HS-27A (cell line): ENCODE measurements around the gene NUDT19.
"Not testable (repeated sequence)": the region's sequence is repeated elsewhere in the genome, so short reads cannot be mapped to it uniquely, and the experiment has no call there.

Experiments
- DNase-seq: peaks from one replicate; pipeline ENCODE4 v3.0.0-alpha.2; 2012; ENCODE audit warnings: low read depth, missing footprints

Gene NUDT19

DNA sequence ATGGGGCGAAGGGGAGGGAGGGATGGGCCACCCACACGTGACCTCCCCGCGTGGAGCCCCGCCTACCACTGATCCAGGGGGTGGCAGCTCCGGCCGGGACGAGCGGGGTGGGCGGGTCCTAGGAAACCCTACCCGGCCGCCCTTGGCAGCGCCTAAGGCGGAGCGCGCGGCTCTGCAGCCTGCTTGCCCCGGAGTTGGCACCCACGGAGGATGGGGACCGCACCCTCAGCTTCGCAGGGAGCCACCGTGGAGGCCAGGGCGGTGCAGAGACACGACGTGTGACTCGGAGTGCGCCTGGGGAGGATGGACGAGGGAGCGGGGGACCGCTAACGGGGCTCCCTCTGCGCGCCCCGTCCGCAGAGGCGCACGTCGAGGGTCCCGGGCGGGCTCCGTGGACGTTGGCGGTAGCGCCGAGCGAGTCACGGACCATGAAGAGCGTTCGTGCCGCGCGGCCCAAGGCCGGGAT, 15.9 kb upstream of the NUDT19 start, which contains the start of gene RGS9BP:
TSS of gene RGS9BP (plus strand) at position 129 of the 466 bp plus-strand sequence. CDS start 416 bp downstream, outside the sequence.
- DNase-seq = no peak

DNA sequence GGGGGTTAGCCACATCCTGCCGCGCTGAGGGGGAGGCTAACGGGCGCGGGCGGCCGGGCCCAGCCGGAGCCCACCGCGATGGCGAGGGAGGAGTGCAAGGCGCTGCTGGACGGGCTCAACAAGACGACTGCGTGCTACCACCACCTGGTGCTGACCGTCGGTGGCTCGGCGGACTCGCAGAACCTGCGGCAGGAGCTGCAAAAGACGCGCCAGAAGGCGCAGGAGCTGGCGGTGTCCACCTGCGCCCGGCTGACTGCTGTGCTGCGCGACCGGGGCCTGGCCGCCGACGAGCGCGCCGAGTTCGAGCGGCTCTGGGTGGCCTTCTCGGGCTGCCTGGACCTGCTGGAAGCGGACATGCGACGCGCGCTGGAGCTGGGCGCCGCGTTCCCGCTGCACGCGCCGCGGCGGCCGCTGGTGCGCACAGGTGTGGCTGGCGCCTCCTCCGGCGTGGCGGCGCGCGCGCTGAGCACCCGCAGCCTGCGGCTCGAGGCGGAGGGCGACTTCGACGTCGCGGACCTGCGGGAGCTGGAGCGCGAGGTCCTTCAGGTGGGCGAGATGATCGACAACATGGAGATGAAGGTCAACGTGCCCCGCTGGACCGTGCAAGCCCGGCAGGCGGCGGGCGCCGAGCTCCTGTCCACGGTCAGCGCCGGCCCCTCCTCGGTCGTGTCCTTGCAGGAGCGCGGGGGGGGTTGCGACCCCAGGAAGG, 15.3 kb upstream of the NUDT19 start:
- no peak for DNase-seq

DNA sequence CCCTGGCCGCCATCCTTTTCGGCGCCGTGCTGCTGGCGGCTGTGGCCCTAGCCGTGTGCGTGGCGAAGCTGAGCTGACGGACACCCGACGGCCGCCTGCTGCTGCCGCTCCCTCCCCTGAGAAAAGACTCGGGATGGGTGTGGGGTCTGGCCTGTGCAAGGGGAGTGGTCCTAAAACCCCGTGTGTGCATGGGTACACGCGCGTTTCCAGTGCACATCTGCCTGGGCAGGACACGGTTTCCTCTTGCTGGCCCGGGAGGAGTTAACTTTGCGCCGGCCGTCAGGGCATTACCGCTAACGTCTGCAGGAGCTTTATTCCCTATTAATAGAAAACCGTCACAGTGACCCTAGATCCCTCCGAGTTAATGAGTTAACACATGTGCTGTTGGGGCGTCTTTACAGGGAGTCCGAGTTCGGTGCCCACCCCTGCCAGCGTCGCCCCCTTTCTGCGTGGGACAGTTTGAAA, 14.7 kb upstream of the NUDT19 start:
- no peak for DNase-seq

DNA sequence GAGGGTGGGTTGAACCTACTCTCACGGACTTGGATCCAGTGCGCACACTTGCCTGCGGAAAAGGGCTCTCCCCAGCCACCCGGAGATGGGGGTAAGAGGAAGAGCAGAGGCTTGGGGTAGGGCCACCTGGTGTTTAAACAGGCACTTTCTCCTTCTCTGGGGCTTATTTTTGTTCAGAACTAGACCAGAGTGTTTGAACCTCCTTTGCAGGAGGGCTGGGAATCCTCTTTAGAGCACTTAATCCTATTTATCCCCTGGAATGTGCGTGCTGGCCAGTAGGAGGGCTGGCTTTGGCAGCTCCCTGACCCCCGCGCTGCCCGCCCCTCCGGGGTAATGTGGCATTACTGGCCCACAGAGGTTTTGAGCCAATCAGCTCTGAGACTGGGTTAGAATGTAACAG, 14.0 kb upstream of the NUDT19 start:
- DNase-seq = no peak

DNA sequence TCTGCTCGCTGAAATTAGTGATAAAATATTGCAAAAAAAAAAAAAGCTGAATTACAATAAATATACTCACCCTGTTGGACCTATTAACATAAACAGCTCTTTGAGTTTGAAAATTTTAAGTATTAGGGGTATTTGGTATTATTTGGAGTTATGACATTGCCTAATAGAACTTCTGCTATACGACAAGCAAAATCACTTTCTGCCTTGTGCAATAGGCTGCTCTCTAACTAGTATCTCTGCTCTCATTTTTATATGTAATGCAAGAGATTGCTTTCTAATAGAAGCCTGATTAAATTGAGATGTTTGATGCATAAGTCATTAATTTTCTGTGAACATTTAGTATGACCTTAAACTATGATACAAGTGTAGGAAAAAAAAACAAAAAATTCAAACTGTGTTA, 10.6 kb upstream of the NUDT19 start:
- no peak for DNase-seq

DNA sequence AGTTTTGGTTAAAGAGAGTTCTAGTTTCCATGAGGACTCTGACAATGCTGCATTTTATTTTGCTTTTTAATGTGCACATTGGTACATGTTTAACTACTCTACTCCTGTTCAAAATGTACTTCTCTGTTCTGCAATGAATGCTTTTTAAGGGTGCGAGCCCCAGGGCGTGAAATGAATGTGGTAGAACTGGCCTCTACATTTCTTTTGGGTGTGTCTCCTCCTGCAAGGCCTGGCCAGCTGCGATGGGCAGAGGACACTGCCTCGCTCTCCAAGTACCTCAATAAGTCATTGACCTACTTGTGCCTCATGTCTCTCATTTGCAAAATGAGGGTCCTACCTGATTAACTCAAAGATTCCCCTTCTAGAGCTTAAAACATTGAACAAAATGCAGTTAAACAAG, 9.3 kb upstream of the NUDT19 start:
- no peak for DNase-seq

DNA sequence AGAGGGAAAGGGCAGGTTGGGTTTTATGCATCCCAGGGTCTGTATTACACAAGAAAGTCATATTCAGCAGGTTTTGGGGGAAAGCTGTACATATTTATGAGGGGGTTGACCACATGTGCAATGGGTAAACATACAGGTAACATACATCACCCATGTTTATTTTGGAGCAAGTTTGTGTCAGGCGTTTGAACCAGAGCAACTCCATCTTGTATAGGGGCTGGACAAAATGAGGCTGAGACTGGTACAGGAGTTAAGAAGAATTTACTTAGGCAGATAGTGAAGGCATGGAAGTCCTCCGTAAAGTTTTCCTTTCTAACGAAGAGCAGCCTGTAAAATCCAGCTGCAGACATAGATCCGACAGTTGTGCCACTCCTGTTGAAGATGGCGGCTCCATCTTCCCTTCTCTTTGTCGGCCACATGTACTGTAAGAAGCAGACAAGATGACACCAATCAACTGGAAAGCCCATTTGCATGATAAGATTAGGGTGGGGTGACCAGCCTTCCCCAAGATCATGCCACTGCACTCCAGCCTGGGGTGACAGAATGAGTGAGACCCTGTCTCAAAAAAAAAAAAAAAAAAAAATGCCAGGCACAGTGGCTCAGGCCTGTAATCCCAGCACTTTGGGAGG, 4.7 kb upstream of the NUDT19 start:
- no peak for DNase-seq

DNA sequence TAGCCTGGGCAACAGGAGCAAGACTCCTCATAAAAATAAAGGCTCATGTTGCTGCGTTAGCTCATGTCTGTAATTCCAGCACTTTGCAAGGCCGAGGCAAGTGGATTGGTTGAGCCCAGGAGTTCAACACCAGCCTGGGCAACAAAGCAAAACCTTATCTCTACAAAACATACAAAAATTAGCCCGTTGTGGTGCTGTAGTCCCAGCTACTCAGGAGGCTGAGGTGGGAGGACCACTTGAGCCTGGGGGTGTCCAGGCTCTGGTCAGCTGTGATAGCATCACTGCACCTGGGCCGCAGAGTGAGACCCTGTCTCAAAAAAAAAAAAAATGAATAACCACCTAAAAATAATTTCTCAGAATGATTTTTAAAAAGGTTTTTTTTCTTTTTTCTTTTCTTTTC, 3.9 kb upstream of the NUDT19 start:
- no peak for DNase-seq

DNA sequence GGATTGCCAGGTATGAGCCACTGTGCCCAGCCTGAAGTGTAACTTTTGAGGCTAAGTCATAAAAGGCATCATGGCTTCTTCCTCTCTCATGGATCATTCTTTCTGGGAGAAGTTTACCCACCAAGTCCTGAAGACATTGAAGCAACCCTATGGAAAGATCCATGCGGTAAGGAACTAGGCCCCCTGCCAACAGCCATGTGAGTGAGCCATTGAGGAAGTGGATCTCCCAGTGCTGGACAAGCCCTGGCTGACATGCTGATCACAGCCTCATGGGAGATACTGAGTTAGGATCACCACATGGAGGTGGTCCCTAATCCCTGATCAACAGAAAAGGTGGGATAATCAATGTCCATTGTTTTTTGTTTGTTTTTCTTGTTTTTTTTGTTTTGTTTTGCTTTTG, 3.3 kb upstream of the NUDT19 start:
- no peak for DNase-seq

DNA sequence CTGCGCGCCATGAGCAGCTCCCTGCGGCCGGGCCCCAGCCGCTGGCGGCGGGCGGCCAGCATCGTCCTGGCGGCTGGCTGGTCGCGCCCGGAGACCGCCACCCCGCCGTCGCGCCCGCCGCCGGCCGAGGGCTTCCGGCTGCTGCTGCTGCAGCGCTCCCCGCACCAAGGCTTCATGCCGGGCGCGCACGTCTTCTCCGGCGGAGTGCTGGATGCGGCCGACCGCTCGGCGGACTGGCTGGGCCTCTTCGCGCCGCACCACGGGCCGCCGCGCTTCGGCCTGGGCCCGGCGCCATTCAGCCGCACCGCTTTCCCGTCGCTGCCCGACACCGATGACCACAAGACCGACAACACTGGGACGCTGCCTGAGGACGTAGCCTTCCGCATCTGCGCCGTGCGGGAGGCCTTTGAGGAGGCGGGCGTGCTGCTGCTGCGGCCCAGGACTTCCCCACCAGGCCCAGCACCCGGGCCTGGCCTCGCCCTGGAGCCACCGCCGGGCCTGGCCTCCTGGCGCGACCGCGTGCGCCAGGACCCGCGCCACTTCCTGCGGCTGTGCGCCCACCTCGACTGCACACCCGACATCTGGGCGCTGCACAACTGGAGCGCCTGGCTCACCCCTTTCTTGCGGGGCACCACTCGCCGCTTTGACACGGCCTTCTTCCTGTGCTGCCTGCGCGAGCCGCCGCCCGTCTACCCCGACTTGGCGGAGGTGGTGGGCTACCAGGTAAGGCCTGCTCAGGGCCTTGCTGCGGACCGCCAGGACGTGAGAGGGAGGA, 518 bp downstream of the NUDT19 start:
- DNase-seq = no peak

DNA sequence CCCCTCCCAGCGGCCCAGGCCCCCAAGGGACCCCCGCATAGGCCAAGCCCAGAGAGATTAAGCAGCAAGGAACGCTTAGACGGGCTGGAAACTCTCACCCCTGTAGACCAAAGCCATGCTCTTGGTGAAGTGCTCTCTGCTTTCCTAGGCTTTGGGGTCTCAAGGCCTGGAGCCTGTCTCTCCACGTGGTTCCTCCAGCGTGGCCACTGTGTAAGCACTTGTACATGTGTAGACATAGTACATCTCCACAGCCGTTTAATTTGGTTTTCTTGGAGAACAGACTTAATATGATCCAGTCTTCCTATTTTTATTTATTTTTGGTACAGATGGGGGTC, 1.1 kb downstream of the NUDT19 start:
- no peak for DNase-seq

DNA sequence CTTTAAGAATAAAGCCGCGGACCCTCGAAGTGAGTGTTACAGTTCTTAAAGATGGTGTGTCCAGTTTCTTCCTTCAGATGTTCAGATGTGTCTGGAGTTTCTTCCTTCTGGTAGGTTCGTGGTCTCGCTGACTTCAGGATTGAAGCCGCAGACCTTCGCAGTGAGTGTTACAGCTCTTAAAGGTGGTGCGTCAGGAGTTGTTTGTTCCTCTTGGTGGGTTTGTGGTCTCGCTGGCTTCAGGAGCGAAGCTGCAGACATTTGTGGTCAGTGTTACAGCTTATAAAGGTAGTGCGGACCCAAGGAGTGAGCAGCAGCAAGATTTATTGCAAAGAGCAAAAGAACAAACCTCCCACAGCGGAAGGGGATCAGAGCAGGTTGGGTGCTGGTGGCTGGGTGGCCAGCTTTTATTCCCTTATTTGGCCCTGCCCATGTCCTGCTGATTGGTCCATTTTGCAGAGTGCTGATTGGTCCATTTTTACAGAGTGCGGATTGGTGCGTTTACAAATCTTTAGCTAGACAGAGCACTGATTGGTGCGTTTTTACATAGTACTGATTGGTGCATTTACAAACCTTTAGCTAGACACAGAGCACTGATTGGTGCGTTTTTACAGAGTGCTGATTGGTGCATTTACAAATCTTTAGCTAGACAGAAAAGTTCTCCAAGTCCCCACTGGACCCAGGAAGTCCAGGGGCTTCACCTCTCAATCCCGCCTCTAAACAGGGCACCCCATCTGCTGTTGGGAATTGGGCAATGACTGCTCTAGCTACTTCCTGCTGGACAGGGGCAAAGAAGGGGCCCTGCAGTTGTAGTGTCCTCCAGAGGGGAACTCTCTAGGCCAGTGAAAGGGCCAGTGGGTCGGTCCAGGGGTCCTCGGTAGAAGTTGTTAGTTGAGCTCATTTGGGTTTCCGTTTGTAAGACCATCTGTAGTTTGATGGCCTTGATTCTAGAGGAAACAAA, 1.8 kb downstream of the NUDT19 start:
- not testable (repeated sequence) for DNase-seq

DNA sequence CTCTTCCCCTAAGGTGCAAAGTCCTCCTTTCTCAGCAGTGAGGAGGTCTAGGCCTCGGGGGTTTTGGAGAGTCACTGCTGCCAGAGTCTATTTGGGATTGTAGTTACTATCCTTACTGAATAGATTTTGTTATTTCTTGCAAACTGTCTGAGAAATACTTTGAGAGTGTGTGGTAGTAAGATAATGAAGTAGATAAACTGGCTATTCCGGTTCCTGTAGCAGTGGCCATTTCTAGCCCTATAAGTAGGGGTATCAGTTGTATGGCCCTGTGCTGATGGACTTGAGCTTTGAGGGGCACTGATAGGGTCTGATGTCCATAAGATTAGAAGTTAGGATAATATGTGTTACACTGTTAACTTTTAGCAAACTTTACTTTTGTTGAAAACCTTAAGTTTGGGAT, 2.7 kb downstream of the NUDT19 start:
- not testable (repeated sequence) for DNase-seq

DNA sequence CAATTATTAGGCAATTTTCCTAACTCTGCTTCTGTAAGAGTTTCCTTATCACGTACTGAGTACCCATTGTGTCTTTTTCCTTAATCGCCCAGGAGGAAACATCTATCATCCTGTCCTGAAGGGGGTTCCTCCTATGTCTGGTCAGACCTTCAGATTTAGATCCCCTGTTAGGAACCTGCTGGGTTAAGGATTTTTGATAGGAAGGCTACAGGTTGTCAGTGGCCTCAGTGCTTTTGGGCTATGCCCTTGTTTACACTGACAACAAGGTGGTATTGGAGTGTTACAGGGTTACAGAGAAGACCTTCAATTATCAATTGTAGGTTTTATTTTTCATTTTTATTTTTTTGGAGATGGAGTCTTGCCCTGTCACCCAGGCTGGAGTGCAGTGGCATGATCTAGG, 3.2 kb downstream of the NUDT19 start:
- not testable (repeated sequence) for DNase-seq

DNA sequence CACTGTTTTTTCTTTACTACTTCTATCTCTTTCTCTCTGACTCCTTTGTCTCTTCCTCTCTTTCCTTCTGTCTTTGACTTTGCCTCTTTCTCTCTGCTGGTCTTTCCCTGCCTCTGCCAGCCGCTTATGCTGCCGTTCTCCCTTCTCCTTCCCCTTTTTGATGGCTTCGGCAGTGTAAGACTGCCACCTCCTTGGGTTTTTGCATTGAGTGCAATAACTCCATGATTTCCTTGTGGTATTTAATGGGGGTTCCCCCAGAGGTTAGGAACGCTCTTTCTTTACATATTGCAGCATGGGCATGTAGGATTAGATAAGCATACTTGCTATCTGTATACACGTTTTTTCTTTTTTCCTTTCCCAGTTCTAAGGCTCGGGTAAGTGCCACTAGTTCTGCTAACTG, 3.9 kb downstream of the NUDT19 start:
- not testable (repeated sequence) for DNase-seq

DNA sequence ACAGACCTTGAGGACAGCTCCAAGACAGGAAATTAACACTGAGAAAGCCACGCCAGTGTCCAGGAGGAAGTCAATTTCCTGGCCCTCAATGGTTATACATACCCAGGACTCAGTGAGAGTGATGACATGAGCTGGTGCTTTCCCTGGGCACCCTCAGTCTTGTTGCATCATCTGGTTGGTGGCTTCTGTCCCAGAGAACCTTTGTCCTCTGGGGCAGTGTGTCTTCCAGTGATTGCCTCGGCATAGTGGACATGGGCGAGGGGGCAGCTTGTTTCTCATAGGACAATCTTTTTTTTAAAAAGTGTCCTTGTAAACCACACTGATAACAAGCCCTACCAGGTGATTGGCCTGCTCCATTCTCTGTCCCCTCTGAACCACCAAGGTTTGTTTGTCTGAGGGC, 5.2 kb downstream of the NUDT19 start:
- DNase-seq = not testable (repeated sequence)

DNA sequence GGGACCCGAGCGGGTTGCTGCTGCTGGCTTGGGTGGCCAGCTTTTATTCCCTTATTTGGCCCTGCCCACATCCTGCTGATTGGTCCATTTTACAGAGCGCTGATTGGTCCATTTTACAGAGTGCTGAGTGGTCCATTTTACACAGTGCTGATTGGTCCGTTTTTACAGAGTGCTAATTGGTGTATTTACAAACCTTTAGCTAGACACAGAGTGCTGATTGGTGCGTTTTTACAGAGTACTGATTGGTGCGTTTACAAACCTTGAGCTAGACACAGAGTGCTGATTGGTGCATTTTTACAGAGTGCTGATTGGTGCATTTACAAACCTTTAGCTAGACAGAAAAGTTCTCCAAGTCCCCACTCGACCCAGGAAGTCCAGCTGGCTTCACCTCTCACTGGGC, 8.5 kb downstream of the NUDT19 start:
- not testable (repeated sequence) for DNase-seq

DNA sequence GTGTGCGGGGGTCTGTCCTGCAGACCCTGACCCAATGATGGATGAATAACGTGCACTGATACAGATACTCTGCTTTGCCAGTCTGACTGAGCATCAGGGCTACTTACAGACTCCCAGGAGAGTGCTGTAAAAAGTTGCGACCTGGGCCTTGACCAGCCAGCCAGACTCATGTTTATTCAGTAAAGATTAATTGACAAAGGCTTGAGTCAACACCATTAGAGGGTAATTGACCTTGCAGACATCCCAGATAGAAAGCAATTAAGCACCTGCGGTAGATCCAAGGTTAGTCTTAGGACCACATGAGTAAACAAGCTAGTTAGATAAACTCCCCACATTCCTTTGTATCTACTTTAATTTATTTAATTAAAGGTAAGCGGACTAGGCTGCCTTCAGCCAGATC, 10.4 kb downstream of the NUDT19 start:
- DNase-seq = no peak

DNA sequence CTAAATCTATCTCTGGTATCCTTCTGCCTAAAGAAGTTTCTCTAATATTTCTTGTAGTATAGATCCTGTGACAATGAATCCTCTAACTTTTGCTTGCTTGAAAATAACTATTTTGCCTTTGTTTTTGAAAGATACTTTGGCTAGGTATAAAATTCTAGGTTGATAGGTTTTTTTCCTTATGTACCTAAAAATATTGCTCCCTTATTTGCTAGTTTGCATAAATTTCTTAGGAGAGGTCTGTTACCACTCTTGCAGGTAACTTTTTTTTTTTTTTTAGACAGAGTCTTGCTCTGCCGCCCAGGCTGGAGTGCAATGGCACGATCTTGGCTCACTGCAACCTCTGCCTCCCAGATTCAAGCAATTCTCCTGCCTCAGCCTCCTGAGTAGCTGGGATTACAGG, 12.4 kb downstream of the NUDT19 start:
- DNase-seq = not testable (repeated sequence)

DNA sequence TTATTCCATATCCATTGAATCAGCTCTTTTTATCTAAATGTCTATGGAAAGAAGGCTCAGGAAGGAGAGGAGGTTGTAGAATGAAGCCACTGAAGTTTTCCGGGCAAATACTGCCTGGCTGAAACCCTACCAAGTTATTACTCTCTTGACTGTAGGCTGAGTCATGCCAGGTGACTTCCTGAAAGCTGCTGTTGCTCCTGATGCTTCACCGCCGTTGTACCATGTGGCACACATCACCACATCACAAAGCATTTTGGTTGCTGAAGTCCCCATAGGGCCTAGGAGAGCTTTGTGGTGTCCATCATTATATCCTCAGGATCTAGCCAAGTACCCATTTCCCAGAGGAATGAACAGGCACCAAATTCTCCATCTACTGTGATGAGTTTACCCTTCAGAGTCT, 16.8 kb downstream of the NUDT19 start:
- DNase-seq = no peak

DNA sequence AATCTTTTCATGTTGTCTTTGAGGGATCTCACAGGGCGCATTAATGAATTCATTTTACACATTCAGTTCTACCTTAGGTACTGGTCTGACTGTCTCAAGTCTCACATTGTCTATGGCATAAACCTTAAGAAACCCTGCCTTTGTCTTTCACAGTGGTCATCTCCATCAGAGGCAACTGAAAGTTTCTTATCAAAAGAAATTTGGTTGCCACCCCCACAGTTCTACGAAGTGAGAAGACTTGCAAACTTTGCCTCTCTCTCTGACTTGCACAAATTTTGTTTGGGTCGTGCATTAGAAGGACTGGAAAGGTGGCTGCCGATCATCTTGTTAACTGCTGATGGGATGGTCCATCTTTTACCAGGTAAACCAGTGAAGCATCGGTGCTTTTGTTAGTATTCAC, 17.4 kb downstream of the NUDT19 start:
- DNase-seq = no peak

DNA sequence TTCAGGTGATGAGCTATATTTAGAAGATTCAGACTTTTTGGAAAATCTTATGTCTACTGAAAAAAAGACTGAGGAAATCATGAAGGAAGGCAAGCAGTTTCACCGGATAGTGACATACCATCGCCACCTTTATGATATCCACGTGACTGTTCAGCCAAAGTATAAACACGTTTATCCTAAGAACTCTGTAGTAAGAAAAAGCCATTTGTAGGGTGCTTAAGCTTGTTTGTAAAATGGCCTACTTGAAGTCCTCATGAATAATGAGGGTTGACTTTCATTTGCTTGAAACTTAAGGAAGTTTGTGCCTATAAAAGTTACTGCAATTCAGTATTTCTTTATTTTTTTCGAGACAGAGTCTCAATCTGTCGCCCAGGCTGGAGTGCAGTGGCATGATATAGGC, 20.1 kb downstream of the NUDT19 start:
- DNase-seq = no peak
